SHP77 (cell line): ENCODE results near the gene KPNA5.
"Not testable (repeated sequence)": the region's sequence is repeated elsewhere in the genome, so short reads cannot be mapped to it uniquely, and the experiment has no call there.

Experiments used
- DNase-seq, 2 experiments: peaks; one replicate each; lab custom pipeline; 2025; lab: John Stamatoyannopoulos, UW

Gene KPNA5

GRCh38 chr6:116703888-116704287 lies 22.9 kb downstream of the KPNA5 start:
- DNase-seq, result not testable (repeated sequence)

- no peak for DNase-seq
Observed at GRCh38 chr6:116705917-116706316, 24.9 kb downstream of the KPNA5 start.

- DNase-seq, result no peak
Observed at GRCh38 chr6:116714296-116714695, 33.3 kb downstream of the KPNA5 start.

GRCh38 chr6:116714761-116715160 lies 33.8 kb downstream of the KPNA5 start:
- DNase-seq, result no peak

GRCh38 chr6:116726947-116727346 lies 45.9 kb downstream of the KPNA5 start:
- DNase-seq, result no peak

- DNase-seq, result no peak
Observed at GRCh38 chr6:116730513-116730912, 49.5 kb downstream of the KPNA5 start.

GRCh38 chr6:116737004-116737403 lies 56.0 kb downstream of the KPNA5 start:
- DNase-seq, result no peak

GRCh38 chr6:116740486-116740885 lies 59.5 kb downstream of the KPNA5 start:
- not testable (repeated sequence) for DNase-seq

- no peak for DNase-seq
Observed at GRCh38 chr6:116741571-116741970, 60.6 kb downstream of the KPNA5 start.

- no peak for DNase-seq
Observed at GRCh38 chr6:116745176-116745575, 64.2 kb downstream of the KPNA5 start.

GRCh38 chr6:116761779-116762178 lies 80.8 kb downstream of the KPNA5 start:
- DNase-seq, result no peak

- DNase-seq, result no peak
Observed at GRCh38 chr6:116762235-116762634, 81.2 kb downstream of the KPNA5 start.

- DNase-seq, result no peak
Observed at GRCh38 chr6:116763048-116763447, 82.0 kb downstream of the KPNA5 start.

- DNase-seq, result no peak
Observed at GRCh38 chr6:116763906-116764628, 83.1 kb downstream of the KPNA5 start.

- no peak for DNase-seq
Observed at GRCh38 chr6:116764629-116764960, 83.6 kb downstream of the KPNA5 start.

- no peak for DNase-seq
Observed at GRCh38 chr6:116764961-116765841, 84.2 kb downstream of the KPNA5 start, which contains the start of gene FAM162B. FAM162B (minus strand) TSS chr6:116765719; CDS start chr6:116765576, 143 bp downstream.

GRCh38 chr6:116766506-116767176 lies 85.6 kb downstream of the KPNA5 start:
- DNase-seq, result no peak

GRCh38 chr6:116767715-116768114 lies 86.7 kb downstream of the KPNA5 start:
- DNase-seq, result no peak

GRCh38 chr6:116772450-116772849 lies 91.4 kb downstream of the KPNA5 start:
- no peak for DNase-seq

GRCh38 chr6:116773886-116774285 lies 92.9 kb downstream of the KPNA5 start:
- no peak for DNase-seq

GRCh38 chr6:116779573-116780164 lies 98.7 kb downstream of the KPNA5 start:
- peak in 1 of 2 experiments; percentile 39 for DNase-seq

- no peak for DNase-seq
Observed at GRCh38 chr6:116783852-116784251, 102.8 kb downstream of the KPNA5 start.
